G401.6 (cell line): ENCODE results near the gene TBX3.

Source experiments
- FAIRE-seq: peaks from 2 replicates; lab custom pipeline; 2012; peaks lifted over from hg19 to GRCh38; lab: Jason Lieb, UNC

TBX3 gene

GRCh38 chr12:114668151-114668885 is 15.7 kb downstream of the TBX3 start:
- FAIRE-seq, result no peak

- no peak for FAIRE-seq
Measured at GRCh38 chr12:114667669-114668150, 16.3 kb downstream of the TBX3 start.

- FAIRE-seq, result no peak
Measured at GRCh38 chr12:114666746-114667668, 17.0 kb downstream of the TBX3 start.

- FAIRE-seq, result no peak
Measured at GRCh38 chr12:114665411-114666260, 18.3 kb downstream of the TBX3 start.

- no peak for FAIRE-seq
Measured at GRCh38 chr12:114664651-114665320, 19.2 kb downstream of the TBX3 start.

GRCh38 chr12:114662512-114663177 is 21.3 kb downstream of the TBX3 start:
- no peak for FAIRE-seq

- no peak for FAIRE-seq
Measured at GRCh38 chr12:114661245-114661644, 22.7 kb downstream of the TBX3 start.

GRCh38 chr12:114659084-114659483 is 24.9 kb downstream of the TBX3 start:
- FAIRE-seq, result no peak

- FAIRE-seq, result no peak
Measured at GRCh38 chr12:114658002-114658441, 26.0 kb downstream of the TBX3 start.

- FAIRE-seq, result no peak
Measured at GRCh38 chr12:114657597-114657920, 26.4 kb downstream of the TBX3 start.

- no peak for FAIRE-seq
Measured at GRCh38 chr12:114656906-114657596, 26.9 kb downstream of the TBX3 start.

- no peak for FAIRE-seq
Measured at GRCh38 chr12:114655934-114656749, 27.8 kb downstream of the TBX3 start.

GRCh38 chr12:114649585-114649984 is 34.4 kb downstream of the TBX3 start:
- no peak for FAIRE-seq

GRCh38 chr12:114648711-114649110 is 35.3 kb downstream of the TBX3 start:
- no peak for FAIRE-seq

GRCh38 chr12:114638790-114639435 is 45.1 kb downstream of the TBX3 start:
- FAIRE-seq, result no peak

- FAIRE-seq, result no peak
Measured at GRCh38 chr12:114636723-114637480, 47.1 kb downstream of the TBX3 start.

- FAIRE-seq, result no peak
Measured at GRCh38 chr12:114631242-114631641, 52.7 kb downstream of the TBX3 start.

GRCh38 chr12:114628199-114628598 is 55.8 kb downstream of the TBX3 start:
- FAIRE-seq, result no peak
